LNCAP (cell line): ENCODE results near the gene SOST.
A peak's percentile ranks its signal among the peaks of the same experiment; 100 is the strongest.

Experiments
- TF ChIP-seq, protein P1 (sequence below): fragments of 450-650 bp; IDR thresholded peaks from 2 replicates; pipeline ENCODE4 v1.5.1; 2017; ENCODE audit warnings: mild to moderate bottlenecking

SOST gene

DNA sequence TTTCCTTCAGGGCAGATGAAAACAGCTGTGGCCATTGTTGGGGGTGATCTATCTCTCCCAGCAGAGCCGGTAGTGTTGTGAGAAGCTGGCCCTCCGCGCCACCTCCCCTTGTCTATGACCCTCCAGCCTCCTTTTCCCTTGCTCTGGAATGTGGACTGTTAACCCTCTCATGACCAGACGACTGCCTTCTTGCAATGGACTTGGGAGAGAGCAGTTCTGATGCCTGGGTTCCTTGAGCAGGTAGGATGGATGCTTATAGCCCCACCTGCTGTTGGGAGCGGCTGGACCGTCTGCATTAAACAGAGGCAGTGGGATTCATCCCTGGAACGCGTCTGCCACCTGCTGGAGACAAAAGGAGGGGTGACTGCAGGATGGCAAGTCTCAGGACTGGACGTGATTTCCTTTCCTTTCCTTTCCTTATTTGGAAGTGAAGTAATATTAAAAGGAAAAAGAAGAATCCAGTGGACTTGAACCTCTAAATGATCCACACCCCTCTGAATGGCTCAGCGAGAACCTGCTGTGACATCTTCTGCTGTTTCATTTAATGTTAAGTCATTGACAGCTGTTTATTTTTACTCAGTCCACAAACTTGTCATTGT lies 1.8 kb upstream of the SOST start:
- TF ChIP-seq, protein P1, sequence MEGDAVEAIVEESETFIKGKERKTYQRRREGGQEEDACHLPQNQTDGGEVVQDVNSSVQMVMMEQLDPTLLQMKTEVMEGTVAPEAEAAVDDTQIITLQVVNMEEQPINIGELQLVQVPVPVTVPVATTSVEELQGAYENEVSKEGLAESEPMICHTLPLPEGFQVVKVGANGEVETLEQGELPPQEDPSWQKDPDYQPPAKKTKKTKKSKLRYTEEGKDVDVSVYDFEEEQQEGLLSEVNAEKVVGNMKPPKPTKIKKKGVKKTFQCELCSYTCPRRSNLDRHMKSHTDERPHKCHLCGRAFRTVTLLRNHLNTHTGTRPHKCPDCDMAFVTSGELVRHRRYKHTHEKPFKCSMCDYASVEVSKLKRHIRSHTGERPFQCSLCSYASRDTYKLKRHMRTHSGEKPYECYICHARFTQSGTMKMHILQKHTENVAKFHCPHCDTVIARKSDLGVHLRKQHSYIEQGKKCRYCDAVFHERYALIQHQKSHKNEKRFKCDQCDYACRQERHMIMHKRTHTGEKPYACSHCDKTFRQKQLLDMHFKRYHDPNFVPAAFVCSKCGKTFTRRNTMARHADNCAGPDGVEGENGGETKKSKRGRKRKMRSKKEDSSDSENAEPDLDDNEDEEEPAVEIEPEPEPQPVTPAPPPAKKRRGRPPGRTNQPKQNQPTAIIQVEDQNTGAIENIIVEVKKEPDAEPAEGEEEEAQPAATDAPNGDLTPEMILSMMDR, result peak; percentile 100

- TF ChIP-seq, protein P1, result no peak
Observed at GRCh38 chr17:43759836-43760235, 1.2 kb upstream of the SOST start.

DNA sequence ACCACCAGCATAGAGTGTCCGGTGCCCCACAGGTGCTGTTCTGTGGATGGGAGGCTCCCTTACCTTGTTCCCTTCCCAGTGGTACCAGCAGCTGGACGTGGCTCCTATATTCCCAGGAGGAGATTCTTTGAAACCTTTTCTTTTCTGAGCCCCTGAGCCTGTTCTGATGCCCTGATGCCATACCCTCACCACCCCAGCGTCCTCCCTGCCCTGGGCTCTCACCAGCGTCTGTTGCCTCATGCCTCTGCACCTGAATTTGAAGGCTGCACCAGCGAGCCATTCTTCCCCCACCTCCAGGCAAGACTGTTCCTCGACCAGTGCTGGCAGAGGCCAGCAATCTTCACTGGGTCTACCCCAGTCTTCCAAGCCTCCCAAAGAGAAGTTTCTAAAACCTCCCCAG lies 505 bp downstream of the SOST start:
- TF ChIP-seq, protein P1, result no peak

DNA sequence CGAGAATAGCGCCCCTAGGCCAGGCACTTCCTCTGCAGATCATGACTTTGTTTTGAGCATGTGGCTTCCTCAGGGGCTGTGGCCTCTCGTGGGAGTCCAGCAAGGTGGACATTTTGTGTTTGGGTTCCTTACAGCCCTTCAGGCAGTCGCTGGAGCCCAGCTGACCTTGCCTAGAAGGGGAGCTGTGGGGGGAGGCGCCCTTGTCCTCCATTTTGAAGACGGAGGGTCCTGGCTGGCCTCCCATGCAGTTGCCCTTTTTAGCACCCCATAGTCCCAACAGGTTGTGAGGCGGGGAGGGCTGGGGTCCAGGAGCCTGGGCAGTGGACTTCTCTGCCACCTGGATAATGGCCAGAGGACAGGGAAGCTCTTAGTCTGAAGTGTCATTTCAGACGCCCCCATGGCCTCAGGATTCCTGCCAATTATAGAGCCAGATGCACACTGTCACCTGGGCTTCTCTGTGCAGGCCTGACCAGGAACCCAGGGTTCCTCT lies 1.4 kb downstream of the SOST start:
- TF ChIP-seq, protein P1, result no peak

DNA sequence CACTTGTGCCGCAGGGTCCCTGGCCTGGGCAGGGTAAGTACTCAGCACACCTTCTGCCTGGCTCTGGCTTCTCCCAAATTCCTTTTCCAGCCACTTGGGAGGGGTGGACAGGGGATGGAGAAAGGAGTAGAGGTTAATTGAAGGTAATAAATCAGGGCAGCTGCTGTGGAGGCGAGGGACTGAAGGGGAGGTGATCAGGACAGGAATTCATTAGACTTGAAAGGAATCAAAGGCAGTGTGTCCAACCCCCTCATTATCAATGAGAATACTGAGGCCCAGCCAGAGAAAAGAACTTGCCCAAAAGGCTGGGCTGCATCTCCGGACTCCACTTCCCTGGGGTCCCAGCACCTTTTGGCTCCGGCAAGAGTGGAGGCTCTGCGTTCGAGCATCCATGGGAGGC lies 2.4 kb downstream of the SOST start:
- TF ChIP-seq, protein P1, result no peak

GRCh38 chr17:43755389-43755875 lies 3.2 kb downstream of the SOST start:
- TF ChIP-seq, protein P1, result no peak

GRCh38 chr17:43754947-43755346 lies 3.6 kb downstream of the SOST start:
- TF ChIP-seq, protein P1, result no peak
